ENCODE measurements around the gene SINHCAF.

SINHCAF gene

GRCh38 chr12:31231611-31232360 lies 94.2 kb downstream of the SINHCAF start:
- no peak for DNase-seq (ENCODE audit: low spot score)

Measured in AG08395 (cell line).